Ovary (tissue), 3 donors: ENCODE measurements around the gene ZNF579.

ENCODE experiments used
- POLR2A ChIP-seq: fragments of 450-650 bp; IDR thresholded peaks from one replicate; pipeline ENCODE4 v1.6.1; 2017; ENCODE audit warnings: antibody characterized with exemption, mild to moderate bottlenecking, moderate library complexity
- TF ChIP-seq, protein P1 (sequence below), 3 donors: fragments of 450-650 bp in 2 of 3; fragments of 200-600 bp in 1 of 3; IDR thresholded peaks; one replicate each; pipeline versions ENCODE4 v1.5.1 to v1.8.0; 2016 to 2022; ENCODE audit warnings: antibody characterized with exemption in 3 of 3, mild to moderate bottlenecking in 1 of 3
- donor health status: DM: no; HTN: no; CAD: no.

DNA sequence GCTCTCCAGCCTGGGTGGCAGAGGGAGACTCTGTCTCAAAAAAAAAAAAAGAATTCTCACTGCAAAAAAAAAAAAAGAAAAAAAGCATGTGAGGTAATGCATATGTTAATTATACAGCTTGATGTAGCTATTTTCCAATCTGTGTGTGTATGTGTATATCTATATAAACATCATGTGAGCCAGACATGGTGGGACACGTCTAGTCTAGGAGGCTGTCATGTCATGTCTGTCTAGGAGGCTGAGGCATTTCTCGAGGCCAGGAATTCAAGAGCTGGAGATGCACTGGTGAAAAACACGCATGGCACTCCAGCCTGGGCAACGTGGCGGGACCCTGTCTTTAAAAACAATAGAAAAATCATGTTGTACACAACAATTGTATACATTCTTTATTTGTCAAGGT, 28.4 kb downstream of the ZNF579 start:
- TF ChIP-seq, protein P1, sequence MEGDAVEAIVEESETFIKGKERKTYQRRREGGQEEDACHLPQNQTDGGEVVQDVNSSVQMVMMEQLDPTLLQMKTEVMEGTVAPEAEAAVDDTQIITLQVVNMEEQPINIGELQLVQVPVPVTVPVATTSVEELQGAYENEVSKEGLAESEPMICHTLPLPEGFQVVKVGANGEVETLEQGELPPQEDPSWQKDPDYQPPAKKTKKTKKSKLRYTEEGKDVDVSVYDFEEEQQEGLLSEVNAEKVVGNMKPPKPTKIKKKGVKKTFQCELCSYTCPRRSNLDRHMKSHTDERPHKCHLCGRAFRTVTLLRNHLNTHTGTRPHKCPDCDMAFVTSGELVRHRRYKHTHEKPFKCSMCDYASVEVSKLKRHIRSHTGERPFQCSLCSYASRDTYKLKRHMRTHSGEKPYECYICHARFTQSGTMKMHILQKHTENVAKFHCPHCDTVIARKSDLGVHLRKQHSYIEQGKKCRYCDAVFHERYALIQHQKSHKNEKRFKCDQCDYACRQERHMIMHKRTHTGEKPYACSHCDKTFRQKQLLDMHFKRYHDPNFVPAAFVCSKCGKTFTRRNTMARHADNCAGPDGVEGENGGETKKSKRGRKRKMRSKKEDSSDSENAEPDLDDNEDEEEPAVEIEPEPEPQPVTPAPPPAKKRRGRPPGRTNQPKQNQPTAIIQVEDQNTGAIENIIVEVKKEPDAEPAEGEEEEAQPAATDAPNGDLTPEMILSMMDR (IDR thresholded peaks at IDR 0.05), result no peak
- TF ChIP-seq POLR2A, result no peak
